Measurements from ENCODE around the gene ASF1B. TPM values are rescaled to one million over a fixed set of nuclear protein-coding genes. Genes with fewer than 3 reads are reported as not detected.
A peak's percentile ranks its signal among the peaks of the same experiment; 100 is the strongest.

Gene ASF1B
- total RNA-seq, 1 experiment from 2014 or later: 54.6 TPM

DNA sequence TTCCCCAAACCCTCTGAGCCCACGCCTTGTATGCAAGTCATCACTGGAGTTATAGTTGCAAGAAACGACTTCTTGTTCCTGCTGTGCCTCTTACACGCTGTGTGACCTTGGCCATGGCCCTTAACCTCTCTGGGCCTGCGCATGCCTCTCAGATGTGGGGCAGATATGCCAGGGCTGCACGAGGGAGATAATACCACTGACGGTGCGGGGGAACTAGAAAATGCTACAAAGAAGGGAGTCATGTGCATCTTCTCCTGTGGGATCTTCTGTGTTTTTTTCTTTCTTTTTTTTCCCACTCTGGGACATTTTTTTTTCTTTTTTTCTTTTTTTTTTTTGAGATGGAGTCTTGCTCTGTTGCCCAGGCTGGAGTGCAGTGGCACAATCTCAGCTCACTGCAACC is 41.5 kb downstream of the ASF1B start:
- peaks cover 4% of the 10 kb centered on the region for H3K36me3 ChIP-seq (ENCODE audit: insufficient read depth, low read length, poor library complexity, severe bottlenecking)
- no peaks in the 10 kb centered on the region for H3K4me1 ChIP-seq (ENCODE audit: insufficient read depth, low read length, poor library complexity, severe bottlenecking)
- ChIA-PET POLR2A (ENCODE audit: low non-redundant PET) (no interaction called here), CTCF (no interaction called here)
- TF ChIP-seq, protein P1, sequence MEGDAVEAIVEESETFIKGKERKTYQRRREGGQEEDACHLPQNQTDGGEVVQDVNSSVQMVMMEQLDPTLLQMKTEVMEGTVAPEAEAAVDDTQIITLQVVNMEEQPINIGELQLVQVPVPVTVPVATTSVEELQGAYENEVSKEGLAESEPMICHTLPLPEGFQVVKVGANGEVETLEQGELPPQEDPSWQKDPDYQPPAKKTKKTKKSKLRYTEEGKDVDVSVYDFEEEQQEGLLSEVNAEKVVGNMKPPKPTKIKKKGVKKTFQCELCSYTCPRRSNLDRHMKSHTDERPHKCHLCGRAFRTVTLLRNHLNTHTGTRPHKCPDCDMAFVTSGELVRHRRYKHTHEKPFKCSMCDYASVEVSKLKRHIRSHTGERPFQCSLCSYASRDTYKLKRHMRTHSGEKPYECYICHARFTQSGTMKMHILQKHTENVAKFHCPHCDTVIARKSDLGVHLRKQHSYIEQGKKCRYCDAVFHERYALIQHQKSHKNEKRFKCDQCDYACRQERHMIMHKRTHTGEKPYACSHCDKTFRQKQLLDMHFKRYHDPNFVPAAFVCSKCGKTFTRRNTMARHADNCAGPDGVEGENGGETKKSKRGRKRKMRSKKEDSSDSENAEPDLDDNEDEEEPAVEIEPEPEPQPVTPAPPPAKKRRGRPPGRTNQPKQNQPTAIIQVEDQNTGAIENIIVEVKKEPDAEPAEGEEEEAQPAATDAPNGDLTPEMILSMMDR (conservative IDR thresholded peaks at IDR 0.05; ENCODE audit: low read depth, low read length): no peak
- TF ChIP-seq EZH2 (IDR thresholded peaks at IDR 0.05; ENCODE audit: borderline replicate concordance, low read depth, low read length, poor library complexity, severe bottlenecking): no peak
- intact Hi-C loops (cut with micrococcal nuclease; ENCODE audit: unreplicated experiment): no loop called here
- H3K4me3 ChIP-seq (ENCODE audit: low read depth, low read length, poor library complexity, severe bottlenecking): no peak overlapping the region
- H3K9me3 ChIP-seq (ENCODE audit: low read depth, low read length, poor library complexity, severe bottlenecking): peaks cover 8% of the 10 kb centered on the region
- H3K27me3 ChIP-seq (replicated peaks; ENCODE audit: insufficient read depth, low read depth, low read length, poor library complexity): no peaks in the 10 kb centered on the region
- BruUV-seq (replicated peaks): no TSS peak
- no peak for DNase-seq (ENCODE audit: low spot score)
- no peak overlapping the region for H3K27ac ChIP-seq (ENCODE audit: low read depth, low read length, poor library complexity, severe bottlenecking)

DNA sequence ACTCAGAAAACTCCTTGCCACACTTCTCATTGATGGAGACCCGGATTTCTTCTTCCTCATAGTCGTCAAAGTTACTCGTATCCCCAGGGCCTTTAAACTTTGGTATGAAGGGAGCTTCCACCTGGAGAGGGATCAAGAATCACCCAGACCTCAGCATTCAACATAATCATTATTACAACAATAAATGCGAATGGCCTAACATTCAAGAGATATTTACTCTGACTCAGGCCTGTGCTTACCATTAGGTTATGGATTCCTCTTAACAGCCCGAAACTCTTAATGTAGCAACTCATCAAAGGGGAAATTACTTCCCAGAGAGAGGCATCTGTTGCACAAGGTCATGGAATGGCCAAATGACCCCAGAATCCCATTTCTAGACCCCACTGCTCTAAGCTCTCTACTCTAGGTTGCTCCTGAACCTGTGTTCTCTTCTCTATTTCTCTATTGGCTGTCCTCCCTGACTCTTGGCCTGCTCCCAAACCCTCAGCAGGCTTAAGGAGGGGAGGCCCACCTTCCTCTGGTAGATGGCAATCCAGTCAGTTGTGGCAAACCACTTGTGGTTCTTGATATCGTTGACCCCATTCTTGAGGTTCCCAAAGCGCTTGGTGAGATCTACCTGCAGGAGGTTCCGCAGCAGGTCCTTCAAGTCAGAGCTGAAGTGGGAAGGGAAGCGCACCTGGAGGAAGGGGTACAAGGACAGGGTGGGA is 43.1 kb downstream of the ASF1B start:
- DNase-seq (ENCODE audit: low spot score): no peak
- ChIA-PET CTCF (no interaction called here), POLR2A (ENCODE audit: low non-redundant PET) (no interaction called here)
- Histone ChIP-seq H3K27ac (ENCODE audit: low read depth, low read length, poor library complexity, severe bottlenecking) (no peak overlapping the region), H3K4me3 (ENCODE audit: low read depth, low read length, poor library complexity, severe bottlenecking) (no peak overlapping the region), H3K9me3 (ENCODE audit: low read depth, low read length, poor library complexity, severe bottlenecking) (peaks cover 8% of the 10 kb centered on the region), H3K36me3 (ENCODE audit: insufficient read depth, low read length, poor library complexity, severe bottlenecking) (peaks cover 13% of the 10 kb centered on the region), H3K27me3 (replicated peaks; ENCODE audit: insufficient read depth, low read depth, low read length, poor library complexity) (no peaks in the 10 kb centered on the region), H3K4me1 (ENCODE audit: insufficient read depth, low read length, poor library complexity, severe bottlenecking) (no peaks in the 10 kb centered on the region)
- intact Hi-C loops (cut with micrococcal nuclease; ENCODE audit: unreplicated experiment): no loop called here
- TF ChIP-seq, protein P1 (conservative IDR thresholded peaks at IDR 0.05; ENCODE audit: low read depth, low read length): no peak
- no peak for TF ChIP-seq EZH2 (IDR thresholded peaks at IDR 0.05; ENCODE audit: borderline replicate concordance, low read depth, low read length, poor library complexity, severe bottlenecking)
- no TSS peak for BruUV-seq (replicated peaks)

DNA sequence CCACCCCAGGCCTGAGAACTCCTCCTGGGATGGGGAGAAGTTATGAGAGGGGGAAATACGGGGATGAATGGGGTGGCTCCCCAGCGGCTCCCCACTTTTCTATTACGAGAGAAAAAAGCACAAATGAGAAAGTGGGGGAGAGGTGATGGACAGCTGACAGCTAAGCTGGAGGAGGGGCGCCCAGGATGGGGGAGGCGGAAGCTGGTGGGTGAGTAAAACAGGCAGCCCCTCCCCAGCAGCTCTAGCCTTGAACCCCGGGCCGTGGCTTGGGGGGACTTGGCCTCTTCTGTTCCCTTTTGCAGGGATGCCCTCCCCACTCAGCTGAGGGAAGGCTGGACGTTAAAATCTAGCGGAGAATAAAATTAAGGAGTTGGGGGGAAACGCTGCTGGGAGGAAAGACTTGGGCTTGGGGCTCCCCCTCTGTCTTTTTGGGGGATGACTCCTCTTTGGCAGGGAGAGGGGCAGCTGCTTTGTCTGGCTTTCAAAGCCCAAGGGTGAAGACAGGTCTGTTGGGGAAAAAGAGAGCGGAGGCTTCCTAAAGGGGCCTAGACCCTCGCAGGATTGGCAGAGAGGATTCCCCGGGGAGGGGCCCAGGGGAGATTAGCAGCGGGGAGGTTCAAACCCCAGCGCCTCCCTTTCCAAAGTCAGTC is 44.5 kb downstream of the ASF1B start:
- DNase-seq (ENCODE audit: low spot score): peak; percentile 50
- H3K4me1 ChIP-seq (ENCODE audit: insufficient read depth, low read length, poor library complexity, severe bottlenecking): no peaks in the 10 kb centered on the region
- peak overlapping the region; percentile 90 for H3K27ac ChIP-seq (ENCODE audit: low read depth, low read length, poor library complexity, severe bottlenecking)
- intact Hi-C loops (cut with micrococcal nuclease; ENCODE audit: unreplicated experiment): no loop called here
- H3K27me3 ChIP-seq (replicated peaks; ENCODE audit: insufficient read depth, low read depth, low read length, poor library complexity): no peaks in the 10 kb centered on the region
- TF ChIP-seq EZH2 (IDR thresholded peaks at IDR 0.05; ENCODE audit: borderline replicate concordance, low read depth, low read length, poor library complexity, severe bottlenecking): no peak
- TF ChIP-seq, protein P1 (conservative IDR thresholded peaks at IDR 0.05; ENCODE audit: low read depth, low read length): no peak
- POLR2A ChIA-PET (ENCODE audit: low non-redundant PET): no interaction called here
- CTCF ChIA-PET: interaction anchor here (0.7 kb wide), 1 partner anchor 1339 kb away, joined by 3 read pairs; no protein-coding TSS in a partner anchor
- peaks cover 12% of the 10 kb centered on the region for H3K36me3 ChIP-seq (ENCODE audit: insufficient read depth, low read length, poor library complexity, severe bottlenecking)
- BruUV-seq (replicated peaks): TSS peak; percentile 66
- peaks cover 8% of the 10 kb centered on the region for H3K9me3 ChIP-seq (ENCODE audit: low read depth, low read length, poor library complexity, severe bottlenecking)
- H3K4me3 ChIP-seq (ENCODE audit: low read depth, low read length, poor library complexity, severe bottlenecking): peak overlapping the region; percentile 84
